ENCODE results near the gene ZNF428. TPM values are rescaled to one million over a fixed set of nuclear protein-coding genes. Genes with fewer than 3 reads are reported as not detected.

ZNF428 gene
- total and polyA plus RNA-seq, 2 of the 8 experiments (the other 6 are each of a cell fraction or from before 2014, with no cell fraction given): 7.8 to 16.7 TPM

GRCh38 chr19:43596842-43597461 is 22.5 kb downstream of the ZNF428 start:
- no peak overlapping the region for H2BK120ac ChIP-seq (replicated peaks; ENCODE audit: low read depth, low read length)
- ChIA-PET POLR2A (ENCODE audit: partially characterized antibody) (interaction anchor here (0.8 to 3.9 kb wide), 11 partner anchors 10 to 71 kb away, joined by 3 to 36 read pairs (median 4); partner anchors contain the start of genes PINLYP, XRCC1, ZNF428 and ZNF575), CTCF (ENCODE audit: partially characterized antibody) (interaction anchor here (0.7 to 6.5 kb wide), 10 partner anchors 9 to 285 kb away, joined by 3 to 92 read pairs (median 20); partner anchors contain the start of gene ZNF575)
- peaks cover 7% of the 10 kb centered on the region for H3K79me1 ChIP-seq (ENCODE audit: low read depth, low read length)
- FAIRE-seq: no peak
- H4K91ac ChIP-seq (replicated peaks; ENCODE audit: insufficient read length, low read length): no peak overlapping the region
- H3K14ac ChIP-seq (ENCODE audit: insufficient read length): no peak overlapping the region
- H2BK15ac ChIP-seq (ENCODE audit: low read length): peak overlapping the region; percentile 48; the same call in 1 of the 2 replicates
- H3K23ac ChIP-seq (ENCODE audit: insufficient read length): no peak overlapping the region
- H2BK5ac ChIP-seq (ENCODE audit: low read depth, low read length): no peak overlapping the region
- no peaks in the 10 kb centered on the region for H3K9me3 ChIP-seq (ENCODE audit: insufficient read depth in 2 of 2, low read depth in 1 of 2, low read length in 1 of 2)
- H3K9ac ChIP-seq (replicated peaks in 1 of 4; ENCODE audit: extremely low read depth in 1 of 4, low read depth in 3 of 4, low read length in 3 of 4): peak overlapping the region; percentile 53 to 94 (median 86)
- peak overlapping the region; percentile 89 to 91 for H3K4me2 ChIP-seq (ENCODE audit: insufficient read depth in 1 of 2, low read depth in 2 of 2, low read length in 2 of 2)
- peaks cover 16% of the 10 kb centered on the region; the same call in 1 of the 2 replicates for H3K23me2 ChIP-seq (ENCODE audit: low read depth, low read length)
- no peak overlapping the region; the same call in 1 of the 2 replicates for H4K8ac ChIP-seq (ENCODE audit: extremely low read depth, insufficient read depth, low read length)
- TF ChIP-seq FOSL1 (IDR thresholded peaks at IDR 0.05; ENCODE audit: insufficient read depth, low read depth, low read length) (no peak), ATF3 (IDR thresholded peaks at IDR 0.05; ENCODE audit: insufficient read depth, low read depth, low read length) (no peak), CBX8 (IDR thresholded peaks at IDR 0.05; ENCODE audit: borderline replicate concordance, low read depth, low read length) (no peak), ZNF274 (IDR thresholded peaks at IDR 0.05; ENCODE audit: borderline replicate concordance, extremely low read depth, low read length) (no peak), EZH2 (IDR thresholded peaks at IDR 0.05; ENCODE audit: low read depth, low read length, severe bottlenecking) (no peak), RBBP5 (IDR thresholded peaks at IDR 0.05; ENCODE audit: borderline replicate concordance, low read depth, low read length) (no peak), CHD1 (IDR thresholded peaks at IDR 0.05; ENCODE audit: low read depth, low read length) (no peak), CREB1 (IDR thresholded peaks at IDR 0.05) (no peak)
- H4K20me1 ChIP-seq (replicated peaks in 1 of 2; ENCODE audit: control insufficient read depth in 1 of 2, insufficient read depth in 2 of 2, low read length in 2 of 2): peaks cover 0 to 3% of the 10 kb centered on the region in 2 experiments
- 0 out of 2 replicates have a peak overlapping the region, but pooled peaks have one; percentile 93 for H2AFZ ChIP-seq (ENCODE audit: low read length)
- peaks cover 5 to 19% (median 13%) of the 10 kb centered on the region in 4 experiments; a peak in 6 of 8 replicates for H3K36me3 ChIP-seq (ENCODE audit: control insufficient read depth in 2 of 4, insufficient read depth in 4 of 4, low read length in 3 of 4)
- H3K56ac ChIP-seq (replicated peaks; ENCODE audit: insufficient read length, low read depth, low read length): peak overlapping the region; percentile 44
- H3K4me1 ChIP-seq (replicated peaks in 1 of 4; ENCODE audit: control insufficient read depth in 3 of 4, insufficient read depth in 4 of 4, low read length in 3 of 4): peaks cover 2 to 6% (median 3%) of the 10 kb centered on the region in 4 experiments; a peak in 6 of 7 replicates
- H2BK12ac ChIP-seq (ENCODE audit: low read depth, low read length): no peak overlapping the region
- no peak overlapping the region for H3K4ac ChIP-seq (replicated peaks; ENCODE audit: insufficient read length, low read depth, low read length)
- no peak overlapping the region for H2BK20ac ChIP-seq (ENCODE audit: low read length)
- peaks cover 5 to 20% of the 10 kb centered on the region in 2 experiments for H3K79me2 ChIP-seq (ENCODE audit: control insufficient read depth in 1 of 2, insufficient read depth in 2 of 2, low read length in 2 of 2)
- no peak for DNase-seq (ENCODE audit: low read depth in 1 of 2, low spot score in 2 of 2)
- H3K27me3 ChIP-seq (replicated peaks in 1 of 4; ENCODE audit: control insufficient read depth in 3 of 4, extremely low read depth in 1 of 4, insufficient read depth in 3 of 4, low read length in 3 of 4): no peaks in the 10 kb centered on the region
- H4K5ac ChIP-seq (ENCODE audit: insufficient read length, low read depth, low read length): no peak overlapping the region
- WGBS, 2 experiments (ENCODE audit: extremely low coverage in 1 of 2, insufficient coverage in 1 of 2, insufficient read length in 1 of 2, insufficient replicate concordance in 2 of 2, low coverage in 1 of 2, low lambda C conversion rate in 2 of 2, missing lambda C conversion rate in 1 of 2): 43% methylated on average over 7 of the region's 7 CpGs; no CpG with 5 or more reads in 1 of the 2 experiments
- peak overlapping the region; percentile 61; the same call in 1 of the 2 replicates for H2AK5ac ChIP-seq (ENCODE audit: low read depth, low read length)
- no peak overlapping the region for H3K18ac ChIP-seq (ENCODE audit: extremely low read depth, low read length)
- H3K4me3 ChIP-seq (ENCODE audit: extremely low read depth in 1 of 4, insufficient read depth in 2 of 4, low read depth in 3 of 4, low read length in 4 of 4): peak overlapping the region; percentile 60 to 89 (median 76)
- H3K27ac ChIP-seq (ENCODE audit: low read depth, low read length): peak overlapping the region; percentile 97
